ENCODE measurements around the gene BAIAP2L2.

DNA sequence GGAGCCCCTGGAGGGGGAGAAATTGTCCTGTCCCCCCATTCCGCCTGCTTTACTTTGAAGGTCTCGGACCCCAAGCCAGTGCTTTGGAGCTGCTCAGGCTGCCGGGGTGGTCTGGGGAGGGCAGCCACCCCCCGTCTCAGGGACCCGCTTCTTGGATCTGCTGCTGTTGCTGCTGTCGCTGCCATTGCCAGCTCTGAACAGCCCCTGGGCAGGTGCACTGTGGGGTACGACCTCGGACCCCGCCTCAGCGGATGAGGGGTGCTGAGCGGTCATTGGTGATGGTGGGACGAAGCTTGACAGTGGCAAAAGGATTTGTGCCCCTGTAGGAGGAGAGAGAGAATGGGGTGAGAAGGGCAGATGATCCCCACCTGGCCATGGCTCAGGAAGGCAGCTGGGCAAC lies 25.4 kb downstream of the BAIAP2L2 start:
- TF ChIP-seq, protein P1, sequence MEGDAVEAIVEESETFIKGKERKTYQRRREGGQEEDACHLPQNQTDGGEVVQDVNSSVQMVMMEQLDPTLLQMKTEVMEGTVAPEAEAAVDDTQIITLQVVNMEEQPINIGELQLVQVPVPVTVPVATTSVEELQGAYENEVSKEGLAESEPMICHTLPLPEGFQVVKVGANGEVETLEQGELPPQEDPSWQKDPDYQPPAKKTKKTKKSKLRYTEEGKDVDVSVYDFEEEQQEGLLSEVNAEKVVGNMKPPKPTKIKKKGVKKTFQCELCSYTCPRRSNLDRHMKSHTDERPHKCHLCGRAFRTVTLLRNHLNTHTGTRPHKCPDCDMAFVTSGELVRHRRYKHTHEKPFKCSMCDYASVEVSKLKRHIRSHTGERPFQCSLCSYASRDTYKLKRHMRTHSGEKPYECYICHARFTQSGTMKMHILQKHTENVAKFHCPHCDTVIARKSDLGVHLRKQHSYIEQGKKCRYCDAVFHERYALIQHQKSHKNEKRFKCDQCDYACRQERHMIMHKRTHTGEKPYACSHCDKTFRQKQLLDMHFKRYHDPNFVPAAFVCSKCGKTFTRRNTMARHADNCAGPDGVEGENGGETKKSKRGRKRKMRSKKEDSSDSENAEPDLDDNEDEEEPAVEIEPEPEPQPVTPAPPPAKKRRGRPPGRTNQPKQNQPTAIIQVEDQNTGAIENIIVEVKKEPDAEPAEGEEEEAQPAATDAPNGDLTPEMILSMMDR (IDR thresholded peaks at IDR 0.05), result no peak
- no peak for TF ChIP-seq POLR2A (IDR thresholded peaks at IDR 0.05)

Measured in body of pancreas (tissue), 4 donors.